Muscle of back (tissue), 13 donors: Measurements from ENCODE around the gene FSD1L. TPM values are rescaled to one million over a fixed set of nuclear protein-coding genes. Genes with fewer than 3 reads are reported as not detected.

Experiments used
- DNase-seq, 3 donors: peaks; one replicate each; pipeline versions ENCODE4 v3.0.0 to v3.0.0-alpha.2; 2013
- long read RNA-seq, 9 donors: transcript quantifications; one replicate each; lab custom pipeline, GENCODE V29; 2026
- polyA plus RNA-seq, 10 donors: library from polyadenylated mRNA; unstranded; fragments of 120-200 nt; gene quantifications; one replicate each; pipeline ENCODE4 v1.2.1, GENCODE V29; 2013; ENCODE audit not compliant: insufficient read length in 10 of 10

FSD1L gene
- 10 to 100 TPM in 9 of 10 donors, 1 to 10 TPM in 1; 9.4 to 21.6 (median 11.7) TPM for polyA plus RNA-seq
- long read RNA-seq, donor 1, partial matches to known transcripts, result 0 of 2 reads
- long read RNA-seq, donor 1, other reads (novel, unspliced or antisense), result 0 of 2 reads
- long read RNA-seq, donor 2, partial matches to known transcripts, result 0 of 1 reads
- long read RNA-seq, donor 2, other reads (novel, unspliced or antisense), result 0 of 1 reads
- long read RNA-seq, donor 3, result 0 reads
- long read RNA-seq, donor 4, result 0 reads
- long read RNA-seq, donor 5, partial matches to known transcripts, result 0 of 1 reads
- long read RNA-seq, donor 5, other reads (novel, unspliced or antisense), result 0 of 1 reads
- long read RNA-seq, donor 6, partial matches to known transcripts, result 0 of 1 reads
- long read RNA-seq, donor 6, other reads (novel, unspliced or antisense), result 0 of 1 reads
- long read RNA-seq, donor 7, partial matches to known transcripts, result 0 of 1 reads
- long read RNA-seq, donor 7, other reads (novel, unspliced or antisense), result 0 of 1 reads
- long read RNA-seq, donor 8, result 0 reads
- long read RNA-seq, donor 9, result 0 reads

GRCh38 chr9:105447814-105448812 lies at the start of gene FSD1L:
Gene FSD1L (plus strand): TSS chr9:105448034. CDS start chr9:105448221, 187 bp downstream.
- peak; percentile 86 to 94 (median 93) for DNase-seq

- DNase-seq, result no peak
Observed at GRCh38 chr9:105399117-105399516, 48.7 kb upstream of the FSD1L start.

- DNase-seq, result peak in 2 of 3 donors; percentile 16 to 49
Observed at GRCh38 chr9:105401651-105402050, 46.2 kb upstream of the FSD1L start.

- no peak for DNase-seq
Observed at GRCh38 chr9:105403552-105404248, 44.1 kb upstream of the FSD1L start.

GRCh38 chr9:105405514-105406131 lies 42.2 kb upstream of the FSD1L start:
- no peak for DNase-seq

GRCh38 chr9:105406369-105406768 lies 41.5 kb upstream of the FSD1L start:
- no peak for DNase-seq

- peak in 1 of 3 donors; percentile 57 for DNase-seq
Observed at GRCh38 chr9:105413525-105413924, 34.3 kb upstream of the FSD1L start.

GRCh38 chr9:105414947-105415661 lies 32.7 kb upstream of the FSD1L start:
- peak; percentile 56 to 77 (median 71) for DNase-seq

GRCh38 chr9:105415662-105415980 lies 32.2 kb upstream of the FSD1L start:
- no peak for DNase-seq

- DNase-seq, result no peak
Observed at GRCh38 chr9:105416840-105417239, 31.0 kb upstream of the FSD1L start.

GRCh38 chr9:105418588-105419500 lies 29.0 kb upstream of the FSD1L start:
- DNase-seq, result no peak

- no peak for DNase-seq
Observed at GRCh38 chr9:105419816-105420597, 27.8 kb upstream of the FSD1L start.

GRCh38 chr9:105421154-105421553 lies 26.7 kb upstream of the FSD1L start:
- DNase-seq, result no peak

GRCh38 chr9:105421864-105422263 lies 26.0 kb upstream of the FSD1L start:
- DNase-seq, result no peak

- DNase-seq, result no peak
Observed at GRCh38 chr9:105425816-105426433, 21.9 kb upstream of the FSD1L start.

- no peak for DNase-seq
Observed at GRCh38 chr9:105426657-105427056, 21.2 kb upstream of the FSD1L start.

- no peak for DNase-seq
Observed at GRCh38 chr9:105431424-105432246, 16.2 kb upstream of the FSD1L start.
